ENCODE measurements around the gene CDR2.
"Not testable (repeated sequence)": the region's sequence is repeated elsewhere in the genome, so short reads cannot be mapped to it uniquely, and the experiment has no call there.

The CDR2 gene

GRCh38 chr16:22375963-22376640, 1.7 kb upstream of the CDR2 start:
- no peak for DNase-seq (ENCODE audit: low read depth in 2 of 2)

- DNase-seq (ENCODE audit: low read depth in 2 of 2): no peak
Observed at GRCh38 chr16:22375117-22375962, 921 bp upstream of the CDR2 start.

- peak; percentile 10 to 13 for DNase-seq (ENCODE audit: low read depth in 2 of 2)
Observed at GRCh38 chr16:22373662-22374310, 633 bp downstream of the CDR2 start.

- DNase-seq (ENCODE audit: low read depth in 2 of 2): no peak
Observed at GRCh38 chr16:22372882-22373661, 1.3 kb downstream of the CDR2 start.

- DNase-seq (ENCODE audit: low read depth in 2 of 2): no peak
Observed at GRCh38 chr16:22370038-22370820, 4.2 kb downstream of the CDR2 start.

GRCh38 chr16:22369221-22369811, 5.1 kb downstream of the CDR2 start:
- DNase-seq (ENCODE audit: low read depth in 2 of 2): no peak

GRCh38 chr16:22368200-22368826, 6.1 kb downstream of the CDR2 start:
- DNase-seq (ENCODE audit: low read depth in 2 of 2): not testable (repeated sequence)

- DNase-seq (ENCODE audit: low read depth in 2 of 2): no peak
Observed at GRCh38 chr16:22366889-22367288, 7.5 kb downstream of the CDR2 start.

GRCh38 chr16:22366371-22366770, 8.0 kb downstream of the CDR2 start:
- no peak for DNase-seq (ENCODE audit: low read depth in 2 of 2)

GRCh38 chr16:22364241-22364640, 10.2 kb downstream of the CDR2 start:
- DNase-seq (ENCODE audit: low read depth in 2 of 2): no peak

- no peak for DNase-seq (ENCODE audit: low read depth in 2 of 2)
Observed at GRCh38 chr16:22360963-22361659, 13.3 kb downstream of the CDR2 start.

- no peak for DNase-seq (ENCODE audit: low read depth in 2 of 2)
Observed at GRCh38 chr16:22359679-22360078, 14.7 kb downstream of the CDR2 start.

GRCh38 chr16:22358000-22358399, 16.4 kb downstream of the CDR2 start:
- no peak for DNase-seq (ENCODE audit: low read depth in 2 of 2)

GRCh38 chr16:22357635-22357971, 16.8 kb downstream of the CDR2 start:
- DNase-seq (ENCODE audit: low read depth in 2 of 2): no peak

- no peak for DNase-seq (ENCODE audit: low read depth in 2 of 2)
Observed at GRCh38 chr16:22356930-22357634, 17.3 kb downstream of the CDR2 start.

- DNase-seq (ENCODE audit: low read depth in 2 of 2): no peak
Observed at GRCh38 chr16:22355487-22355908, 18.9 kb downstream of the CDR2 start.

GRCh38 chr16:22353933-22354541, 20.4 kb downstream of the CDR2 start:
- DNase-seq (ENCODE audit: low read depth in 2 of 2): no peak

- DNase-seq (ENCODE audit: low read depth in 2 of 2): no peak
Observed at GRCh38 chr16:22353191-22353919, 21.1 kb downstream of the CDR2 start.
